ENCODE results near the gene DHRS11. TPM values are rescaled to one million over a fixed set of nuclear protein-coding genes. Genes with fewer than 3 reads are reported as not detected.
A peak's percentile ranks its signal among the peaks of the same experiment; 100 is the strongest.

DHRS11 gene
- total and polyA plus RNA-seq, 2 of the 8 experiments (the other 6 are each of a cell fraction or from before 2014, with no cell fraction given): 29.5 to 63.3 TPM

GRCh38 chr17:36547776-36548175, 43.9 kb upstream of the DHRS11 start:
- peaks cover 6% of the 10 kb centered on the region for H3K79me1 ChIP-seq (ENCODE audit: low read depth, low read length)
- H3K27me3 ChIP-seq (replicated peaks in 1 of 4; ENCODE audit: control insufficient read depth in 3 of 4, extremely low read depth in 1 of 4, insufficient read depth in 3 of 4, low read length in 3 of 4): no peaks in the 10 kb centered on the region
- H3K14ac ChIP-seq (ENCODE audit: insufficient read length): no peak overlapping the region
- H3K4me3 ChIP-seq (ENCODE audit: extremely low read depth in 1 of 4, insufficient read depth in 2 of 4, low read depth in 3 of 4, low read length in 4 of 4): peak overlapping the region in 1 of 4 experiments; percentile 90; a peak in 2 of 8 replicates
- H2BK5ac ChIP-seq (ENCODE audit: low read depth, low read length): no peak overlapping the region
- H2AK5ac ChIP-seq (ENCODE audit: low read depth, low read length): no peak overlapping the region
- H3K9me3 ChIP-seq (ENCODE audit: insufficient read depth in 2 of 2, low read depth in 1 of 2, low read length in 1 of 2): no peaks in the 10 kb centered on the region
- TF ChIP-seq POLR2AphosphoS5 (IDR thresholded peaks at IDR 0.05; ENCODE audit: low read depth, low read length) (no peak), HDAC2 (IDR thresholded peaks at IDR 0.05; ENCODE audit: borderline replicate concordance in 1 of 2, low read depth in 2 of 2, low read length in 2 of 2) (no peak), CHD1 (IDR thresholded peaks at IDR 0.05; ENCODE audit: low read depth, low read length) (no peak), GTF2F1 (IDR thresholded peaks at IDR 0.05; ENCODE audit: borderline replicate concordance, low read depth, low read length) (no peak), EGR1 (IDR thresholded peaks at IDR 0.05; ENCODE audit: borderline replicate concordance, low read depth, low read length) (no peak), SP4 (IDR thresholded peaks at IDR 0.05; ENCODE audit: low read length) (no peak), ASH2L (IDR thresholded peaks at IDR 0.05; ENCODE audit: low read length) (no peak), POLR2A (IDR thresholded peaks at IDR 0.05; ENCODE audit: control extremely low read depth in 1 of 2, low read depth in 2 of 2, low read length in 2 of 2) (no peak)
- no peak overlapping the region for H3K4ac ChIP-seq (replicated peaks; ENCODE audit: insufficient read length, low read depth, low read length)
- H3K23me2 ChIP-seq (ENCODE audit: low read depth, low read length): peaks cover 12% of the 10 kb centered on the region
- H3K4me1 ChIP-seq (replicated peaks in 1 of 4; ENCODE audit: control insufficient read depth in 3 of 4, insufficient read depth in 4 of 4, low read length in 3 of 4): peaks cover 0 to 5% (median 1%) of the 10 kb centered on the region in 4 experiments; a peak in 2 of 7 replicates
- H4K5ac ChIP-seq (ENCODE audit: insufficient read length, low read depth, low read length): no peak overlapping the region
- H3K79me2 ChIP-seq (ENCODE audit: control insufficient read depth in 1 of 2, insufficient read depth in 2 of 2, low read length in 2 of 2): peaks cover 6 to 74% of the 10 kb centered on the region in 2 experiments; a peak in 3 of 4 replicates
- no peak overlapping the region for H2BK20ac ChIP-seq (ENCODE audit: low read length)
- FAIRE-seq (no peak), DNase-seq (ENCODE audit: low read depth in 1 of 2, low spot score in 2 of 2) (peak in 1 of 2 experiments; percentile 3)
- peaks cover 0 to 3% of the 10 kb centered on the region in 2 experiments for H4K20me1 ChIP-seq (replicated peaks in 1 of 2; ENCODE audit: control insufficient read depth in 1 of 2, insufficient read depth in 2 of 2, low read length in 2 of 2)
- no peaks in the 10 kb centered on the region for H3K36me3 ChIP-seq (ENCODE audit: control insufficient read depth in 2 of 4, insufficient read depth in 4 of 4, low read length in 3 of 4)
- no peak overlapping the region for H2BK120ac ChIP-seq (replicated peaks; ENCODE audit: low read depth, low read length)
- H3K27ac ChIP-seq (ENCODE audit: low read depth, low read length): no peak overlapping the region
- H3K4me2 ChIP-seq (ENCODE audit: insufficient read depth in 1 of 2, low read depth in 2 of 2, low read length in 2 of 2): peak overlapping the region in 1 of 2 experiments; percentile 30; a peak in 2 of 4 replicates
- no peak overlapping the region for H2AFZ ChIP-seq (ENCODE audit: low read length)
- no peak overlapping the region for H2BK12ac ChIP-seq (ENCODE audit: low read depth, low read length)
- H2BK15ac ChIP-seq (ENCODE audit: low read length): no peak overlapping the region
- no peak overlapping the region for H3K18ac ChIP-seq (ENCODE audit: extremely low read depth, low read length)
- H3K23ac ChIP-seq (ENCODE audit: insufficient read length): no peak overlapping the region
- H3K56ac ChIP-seq (replicated peaks; ENCODE audit: insufficient read length, low read depth, low read length): no peak overlapping the region
- CTCF ChIA-PET (ENCODE audit: partially characterized antibody): interaction anchor here (1.0 kb wide), 2 partner anchors 14 to 54 kb away, joined by 3 read pairs; partner anchors contain the start of gene MYO19
- POLR2A ChIA-PET (ENCODE audit: partially characterized antibody): interaction anchor here (1.5 kb wide), 1 partner anchor 11 kb away, joined by 3 read pairs; no protein-coding TSS in a partner anchor
- no peak overlapping the region for H4K8ac ChIP-seq (ENCODE audit: extremely low read depth, insufficient read depth, low read length)
- H3K9ac ChIP-seq (replicated peaks in 1 of 4; ENCODE audit: extremely low read depth in 1 of 4, low read depth in 3 of 4, low read length in 3 of 4): no peak overlapping the region
- H4K91ac ChIP-seq (replicated peaks; ENCODE audit: insufficient read length, low read length): no peak overlapping the region
